Stimulated activated CD4-positive, alpha-beta T cell treated with anti-CD3 and anti-CD28 coated beads, Interleukin-15, amount 100 ng/mL, for 48 hours (primary cell): Measurements from ENCODE around the gene MED27.
"Not testable (repeated sequence)": the region's sequence is repeated elsewhere in the genome, so short reads cannot be mapped to it uniquely, and the experiment has no call there.

ENCODE experiments used
- DNase-seq, 2 donors: peaks; one replicate each; pipeline ENCODE4 v3.0.0-alpha.2; 2020; ENCODE audit warnings: low read depth in 2 of 2

MED27 gene

GRCh38 chr9:131921635-131922034 is 158.0 kb downstream of the MED27 start:
- DNase-seq, result not testable (repeated sequence)

- DNase-seq, result no peak
These were observed 160.5 kb downstream of the MED27 start for GRCh38 chr9:131919216-131919615.

GRCh38 chr9:131918481-131918880 is 161.2 kb downstream of the MED27 start:
- no peak for DNase-seq

GRCh38 chr9:131917009-131917408 is 162.7 kb downstream of the MED27 start:
- DNase-seq, result no peak

- no peak for DNase-seq
These were observed 164.5 kb downstream of the MED27 start for GRCh38 chr9:131915181-131915580.

GRCh38 chr9:131912671-131913070 is 167.0 kb downstream of the MED27 start:
- DNase-seq, result no peak

GRCh38 chr9:131912069-131912468 is 167.6 kb downstream of the MED27 start:
- no peak for DNase-seq

GRCh38 chr9:131910572-131910971 is 169.1 kb downstream of the MED27 start:
- no peak for DNase-seq

GRCh38 chr9:131905144-131905543 is 174.5 kb downstream of the MED27 start:
- no peak for DNase-seq

- DNase-seq, result no peak
These were observed 180.1 kb downstream of the MED27 start for GRCh38 chr9:131899296-131900228.

GRCh38 chr9:131892902-131893500 is 186.7 kb downstream of the MED27 start:
- DNase-seq, result no peak

GRCh38 chr9:131892162-131892707 is 187.4 kb downstream of the MED27 start:
- DNase-seq, result no peak

- DNase-seq, result no peak
These were observed 188.1 kb downstream of the MED27 start for GRCh38 chr9:131891598-131891997.

- DNase-seq, result no peak
These were observed 190.0 kb downstream of the MED27 start for GRCh38 chr9:131889437-131890251.

GRCh38 chr9:131888923-131889322 is 190.7 kb downstream of the MED27 start:
- no peak for DNase-seq

- no peak for DNase-seq
These were observed 192.0 kb downstream of the MED27 start for GRCh38 chr9:131887680-131888079.

- no peak for DNase-seq
These were observed 192.8 kb downstream of the MED27 start for GRCh38 chr9:131886826-131887225.

- no peak for DNase-seq
These were observed 194.5 kb downstream of the MED27 start for GRCh38 chr9:131885144-131885609.

- DNase-seq, result no peak
These were observed 195.4 kb downstream of the MED27 start for GRCh38 chr9:131884222-131884621.

- DNase-seq, result no peak
These were observed 198.7 kb downstream of the MED27 start for GRCh38 chr9:131880833-131881583.

GRCh38 chr9:131879911-131880290 is 199.8 kb downstream of the MED27 start:
- no peak for DNase-seq
